ACHN (cell line): ENCODE data around the gene FLRT2.

Experiments used
- DNase-seq: peaks from one replicate; pipeline ENCODE4 v3.0.0-alpha.2; 2015
- in situ Hi-C: cut with HindIII; loops from 2 replicates; pipeline ENCODE4 v1.10.0; 2017; ENCODE audit warnings: low sequenced_read_pairs, low pct_ligation_motif_present, low pct_unique_long_range_greater_than_20kb

The FLRT2 gene

DNA sequence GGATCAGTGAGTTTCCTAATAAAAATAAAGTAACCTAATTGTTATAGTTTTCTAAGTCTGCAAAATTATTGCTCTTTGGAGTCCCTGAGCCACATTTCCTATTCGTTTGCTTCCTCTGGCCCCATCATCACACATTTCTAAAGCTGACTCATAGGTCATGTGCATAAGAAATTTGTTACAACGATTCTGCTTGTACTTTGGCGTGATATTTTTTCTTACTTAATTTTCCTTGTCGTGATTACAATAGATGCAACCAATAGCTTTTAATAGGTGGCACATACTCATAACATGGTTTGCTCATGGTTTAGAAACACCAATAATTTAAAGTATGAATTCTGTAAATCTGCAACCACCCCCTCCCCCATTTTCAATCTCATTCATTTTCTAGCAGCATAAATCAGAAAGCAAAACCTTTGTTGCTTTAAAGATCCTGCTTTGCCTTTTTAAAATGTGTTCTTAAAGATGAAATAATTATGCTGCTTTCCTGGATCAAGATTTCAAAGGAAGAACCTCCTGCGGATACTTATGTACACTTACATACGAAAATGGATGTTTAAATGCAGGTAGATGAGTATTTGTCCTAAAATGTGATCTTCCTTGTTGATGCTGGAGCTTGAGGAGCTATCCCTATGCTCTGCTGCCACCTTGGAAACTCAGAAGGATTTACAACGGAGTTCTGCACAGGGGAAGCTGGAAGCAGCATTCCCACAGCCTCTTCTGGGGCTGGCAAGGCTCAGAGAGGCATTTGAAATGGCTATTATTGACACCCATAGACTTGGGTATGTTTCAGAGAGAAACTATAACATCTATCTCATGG, 1.7 kb upstream of the FLRT2 start:
- DNase-seq: peak; percentile 55
- in situ Hi-C loops: no loop called here

DNA sequence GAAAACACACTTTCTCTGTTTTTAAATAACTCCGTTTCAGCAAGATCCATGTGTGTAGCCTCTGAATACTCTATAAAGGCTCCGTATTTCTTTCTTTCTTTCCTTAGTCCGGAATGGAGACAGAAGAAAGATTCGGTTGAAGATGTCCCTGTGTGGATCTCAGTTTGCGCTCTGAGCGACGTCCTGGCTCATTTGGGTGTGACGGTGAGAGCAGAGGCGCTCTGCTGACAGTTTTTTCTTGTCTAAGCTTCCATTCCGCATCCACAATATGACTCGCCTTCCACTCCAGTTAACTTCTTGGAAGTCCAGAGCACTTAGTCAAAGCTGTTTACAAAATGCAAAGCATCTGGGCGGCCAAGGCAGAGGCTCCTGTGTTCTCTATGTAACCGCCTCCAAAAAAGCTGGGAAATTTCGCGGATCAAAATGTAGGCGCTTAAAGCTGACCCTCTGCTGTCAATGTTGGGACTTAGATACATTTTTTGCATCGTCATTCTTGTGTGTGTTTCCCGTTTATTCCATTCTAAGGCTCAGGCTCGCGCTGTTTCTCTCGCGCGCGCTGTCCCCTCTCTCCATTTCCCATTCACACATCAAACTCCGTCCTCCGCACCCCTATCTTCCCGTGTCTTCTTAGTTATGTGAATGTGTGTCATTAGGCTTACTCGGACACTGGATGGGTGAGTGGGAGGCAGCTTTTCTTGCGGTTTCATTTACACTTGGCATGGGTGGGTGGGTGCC, 880 bp upstream of the FLRT2 start:
- in situ Hi-C loops: no loop called here
- peak; percentile 25 for DNase-seq

GRCh38 chr14:85530626-85531025, 682 bp downstream of the FLRT2 start:
- DNase-seq: no peak
- in situ Hi-C loops: no loop called here

DNA sequence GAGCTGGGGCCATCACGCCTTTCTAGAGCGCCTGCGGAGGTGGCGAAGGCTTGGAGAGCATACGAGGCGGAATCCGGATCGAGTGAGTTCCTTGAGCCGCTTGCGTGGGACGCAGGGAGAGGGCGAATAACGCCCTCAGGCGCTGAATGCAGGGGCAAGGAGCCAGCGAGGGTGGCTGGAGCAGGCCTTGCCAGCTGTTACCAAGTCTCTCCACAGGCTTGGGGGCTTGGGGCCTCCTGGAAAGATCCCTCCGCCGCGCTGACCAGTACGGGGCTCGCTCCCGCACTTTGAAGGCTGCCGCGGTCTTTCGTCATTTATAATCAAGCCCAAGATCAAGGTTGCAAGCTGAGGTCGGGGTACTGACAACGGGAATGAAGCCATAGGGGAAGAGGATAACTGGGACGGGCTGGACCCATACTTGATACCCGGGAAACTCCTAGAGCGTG, 1.2 kb downstream of the FLRT2 start:
- no peak for DNase-seq
- in situ Hi-C loops: no loop called here

GRCh38 chr14:85531587-85532373, 1.8 kb downstream of the FLRT2 start:
- no peak for DNase-seq
- in situ Hi-C loops: no loop called here

- in situ Hi-C loops: no loop called here
- no peak for DNase-seq
Measured at GRCh38 chr14:85532374-85533022, 2.6 kb downstream of the FLRT2 start.

DNA sequence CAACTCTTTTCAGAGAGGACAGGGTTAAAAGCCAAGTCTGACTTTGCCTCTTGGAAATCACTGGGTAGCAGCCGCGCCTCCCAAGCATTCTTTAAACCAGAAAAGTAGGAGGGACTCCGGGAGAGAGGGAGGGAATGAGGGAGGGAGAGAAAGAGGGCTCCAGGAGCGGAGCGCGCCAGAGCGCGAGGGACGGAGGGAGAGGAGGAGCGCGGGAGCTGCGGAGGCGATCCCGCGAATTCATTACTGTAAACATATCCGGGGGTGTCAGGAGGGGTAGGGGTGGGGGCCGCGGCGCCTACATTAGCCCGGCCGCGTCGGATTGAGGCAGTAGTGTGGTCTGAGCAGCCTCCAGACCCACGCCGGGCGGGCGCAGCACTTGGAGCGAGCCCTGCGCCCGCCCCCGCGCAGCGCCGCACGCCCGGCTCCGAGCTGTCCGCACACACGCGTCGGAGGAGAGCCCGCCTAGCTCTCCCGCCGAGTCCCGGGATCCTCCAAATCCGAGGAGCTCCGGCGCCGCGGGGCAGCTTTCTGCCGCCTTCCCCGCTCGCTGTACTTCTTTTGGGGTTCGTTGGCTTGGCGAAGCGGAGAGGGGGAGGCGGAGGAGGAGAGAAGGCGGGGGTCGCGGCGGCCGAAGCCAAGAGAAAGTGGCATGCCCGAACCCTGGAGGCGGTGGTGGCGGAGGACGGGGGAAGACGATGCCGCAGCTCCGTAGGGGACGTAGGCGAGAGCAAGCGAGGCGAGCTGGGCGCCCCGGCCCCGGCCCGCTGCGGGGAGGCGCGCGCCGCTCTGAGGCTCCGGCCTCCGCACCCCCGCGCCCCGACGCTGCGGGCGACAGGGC, 3.3 kb downstream of the FLRT2 start:
- DNase-seq: peak; percentile 21
- in situ Hi-C loops: no loop called here

DNA sequence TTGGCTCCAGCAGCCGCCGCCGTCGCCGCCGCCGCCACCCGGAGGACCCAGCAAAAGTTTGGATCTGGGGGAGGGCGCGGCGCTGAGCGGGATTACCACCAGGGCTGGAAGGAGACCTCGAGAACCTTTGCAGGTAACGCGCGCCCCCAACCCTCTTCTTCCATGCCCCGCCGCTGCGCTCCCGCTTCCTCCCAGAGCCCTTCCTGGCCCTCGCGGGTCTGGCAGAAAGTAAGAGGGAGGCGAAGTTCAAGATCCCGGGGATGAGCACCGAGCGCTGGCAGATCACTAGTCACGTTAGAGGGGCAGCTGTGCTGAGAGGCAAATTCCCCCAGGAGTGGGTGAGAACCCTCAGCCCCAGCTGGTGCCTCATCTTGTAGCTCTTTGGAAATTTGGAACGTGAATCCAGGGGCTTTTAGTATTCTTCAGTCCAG, 3.9 kb downstream of the FLRT2 start:
- in situ Hi-C loops: no loop called here
- no peak for DNase-seq

- no peak for DNase-seq
- in situ Hi-C loops: no loop called here
Measured at GRCh38 chr14:85534458-85535293, 4.7 kb downstream of the FLRT2 start.

- in situ Hi-C loops: no loop called here
- no peak for DNase-seq
Measured at GRCh38 chr14:85535321-85535720, 5.4 kb downstream of the FLRT2 start.

DNA sequence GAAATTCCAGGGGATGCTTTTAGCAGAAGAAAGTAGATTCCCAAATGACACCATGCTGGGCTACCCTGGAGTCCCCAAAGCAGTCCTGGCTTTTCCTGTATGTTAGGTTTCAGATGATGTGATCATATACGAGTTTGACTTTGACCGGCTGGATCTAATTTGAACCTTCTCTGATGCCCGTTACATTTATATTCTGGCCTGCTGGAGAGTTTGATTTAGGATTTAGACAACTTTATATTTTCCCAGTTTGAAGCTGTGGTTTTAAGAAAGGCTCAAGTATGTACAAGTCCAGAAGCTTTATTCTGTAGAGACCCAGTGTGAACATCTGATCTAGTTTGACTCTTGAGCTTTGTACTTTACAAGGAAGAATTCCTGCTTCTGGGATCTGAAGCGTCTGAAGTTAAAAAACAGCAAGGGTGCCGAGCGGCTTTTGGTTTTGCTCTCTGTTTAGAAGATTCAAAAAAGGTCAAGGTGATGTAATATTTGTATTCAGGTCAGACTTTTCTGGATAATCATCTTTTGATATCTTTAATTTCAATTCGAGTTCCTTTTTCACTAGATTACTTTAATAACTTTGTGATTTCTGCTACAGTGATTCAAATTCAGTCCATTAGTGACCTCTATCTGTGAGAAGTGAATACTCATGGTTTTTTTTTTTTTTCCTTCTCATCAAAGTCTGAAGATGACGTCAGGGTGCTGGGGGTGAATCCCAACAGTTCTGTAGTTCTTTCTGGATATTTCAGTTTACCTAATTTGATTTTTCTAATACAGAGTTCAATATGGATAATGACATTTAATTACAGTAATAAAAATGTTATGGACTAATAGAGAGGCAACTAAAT, 6.3 kb downstream of the FLRT2 start:
- in situ Hi-C loops: no loop called here

DNA sequence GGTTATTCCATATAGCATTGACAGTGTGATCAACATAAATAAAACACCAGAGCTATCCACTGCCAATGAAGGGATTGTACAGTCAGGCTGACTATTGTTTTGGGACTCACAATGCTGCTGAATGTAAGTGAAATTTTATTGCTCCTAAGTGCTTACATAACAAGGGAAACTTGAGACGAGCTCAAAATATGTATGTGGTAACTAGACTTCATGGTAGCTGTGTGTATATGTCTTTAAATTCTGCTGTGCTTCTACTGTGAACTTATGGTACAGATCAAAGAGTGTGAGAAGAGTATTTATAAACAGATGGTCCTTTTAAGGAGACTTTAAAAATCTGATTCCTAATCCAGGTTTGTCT, 6.9 kb downstream of the FLRT2 start:
- DNase-seq: no peak
- in situ Hi-C loops: no loop called here

More for the DNA sequence above, 6.3 kb downstream of the FLRT2 start:
- peak; percentile 54 for DNase-seq

- DNase-seq: no peak
- in situ Hi-C loops: no loop called here
Measured at GRCh38 chr14:85537526-85537925, 7.6 kb downstream of the FLRT2 start.

DNA sequence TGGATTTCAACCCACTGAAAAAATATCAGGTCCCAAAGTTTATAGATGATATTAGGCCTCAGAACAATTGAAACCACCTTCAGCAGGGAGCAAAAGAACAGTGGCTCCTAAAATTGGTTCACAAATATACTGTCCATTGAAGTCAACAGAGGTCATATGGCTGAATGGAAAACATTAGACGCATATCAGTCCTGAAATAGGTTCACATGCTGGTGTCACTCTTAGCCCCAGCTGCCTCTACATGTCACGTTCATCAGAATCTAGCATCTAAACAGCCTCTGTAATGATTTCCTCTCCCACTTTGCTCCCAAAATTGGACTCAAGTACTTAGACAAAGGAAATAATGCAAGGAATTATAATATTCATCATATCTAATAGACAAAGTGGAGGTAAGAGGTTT, 8.7 kb downstream of the FLRT2 start:
- no peak for DNase-seq
- in situ Hi-C loops: no loop called here

- DNase-seq: no peak
- in situ Hi-C loops: no loop called here
Measured at GRCh38 chr14:85539510-85539909, 9.6 kb downstream of the FLRT2 start.

- DNase-seq: no peak
- in situ Hi-C loops: no loop called here
Measured at GRCh38 chr14:85542623-85543022, 12.7 kb downstream of the FLRT2 start.
